Thyroid gland (tissue), 4 donors: Measurements from ENCODE around the gene RCOR2. TPM values are rescaled to one million over a fixed set of nuclear protein-coding genes. Genes with fewer than 3 reads are reported as not detected.

Experiments used
- DNase-seq, 2 donors: peaks; one replicate each; pipeline ENCODE4 v3.0.0-alpha.2; 2019
- H3K27ac ChIP-seq, 3 donors: fragments of 200-600 bp; sonication (generic); 1 replicate in 2 of 3; 2 replicates in 1 of 3; pipeline ENCODE4 v1.5.1; 2016 to 2019; ENCODE audit warnings: mild to moderate bottlenecking in 1 of 3, moderate library complexity in 1 of 3
- H3K27me3 ChIP-seq: fragments of 200-600 bp; sonication (generic); one replicate; pipeline ENCODE4 v1.5.1; 2019
- H3K36me3 ChIP-seq, 2 donors: fragments of 200-600 bp; sonication (generic); one replicate each; pipeline ENCODE4 v1.5.1; 2016 to 2019
- H3K4me1 ChIP-seq, 2 donors: fragments of 200-600 bp; sonication (generic); one replicate each; pipeline ENCODE4 v1.5.1; 2017 to 2019
- H3K4me3 ChIP-seq, 3 donors: fragments of 200-600 bp; sonication (generic); replicated peaks in 1 of 3; 1 replicate in 2 of 3; 2 replicates in 1 of 3; pipeline ENCODE4 v1.5.1; 2016; ENCODE audit warnings: mild to moderate bottlenecking in 1 of 3
- H3K9me3 ChIP-seq: fragments of 200-600 bp; sonication (generic); one replicate; pipeline ENCODE4 v1.5.1; 2017
- CTCF ChIP-seq, 6 experiments: fragments of 200-600 bp in 3 of 6; fragments of 450-650 bp in 3 of 6; sonication (generic) in 3 of 6; IDR thresholded peaks; one replicate each; pipeline ENCODE4 v1.5.1; 2016 to 2019; ENCODE audit warnings: antibody characterized with exemption in 6 of 6, mild to moderate bottlenecking in 2 of 6, inconsistent platforms in 1 of 6, moderate library complexity in 1 of 6
- POLR2A ChIP-seq, 2 donors: fragments of 450-650 bp; IDR thresholded peaks; one replicate each; pipeline ENCODE4 v1.6.1; 2017; ENCODE audit warnings: antibody characterized with exemption in 2 of 2, mild to moderate bottlenecking in 2 of 2, moderate library complexity in 1 of 2
- WGBS, 2 donors: methylation state at CpG; one replicate each; pipeline ENCODE4 v1.1.5; 2017; 5-methylcytosine and 5-hydroxymethylcytosine counted together
- intact Hi-C: fragments of 100-400 bp; cut with DNase I; formaldehyde crosslinking; loops from one replicate; pipeline ENCODE4 v1.15.1; 2023
- total RNA-seq, 4 donors: library from RNA; depleted of rRNA; stranded (reverse); fragments of >200 nt; gene quantifications; one replicate each; pipeline ENCODE4 v1.2.3, GENCODE V29; 2016

RCOR2 gene
- total RNA-seq, 4 donors from 2014 or later = 0.24 TPM; not detected in 3

GRCh38 chr11:63952570-63952969, 35.6 kb upstream of the RCOR2 start:
- H3K4me3 ChIP-seq = no peak overlapping the region
- no peaks in the 10 kb centered on the region for H3K9me3 ChIP-seq
- DNase-seq = no peak
- no peaks in the 10 kb centered on the region for H3K4me1 ChIP-seq
- no peaks in the 10 kb centered on the region for H3K27me3 ChIP-seq
- H3K27ac ChIP-seq = no peak overlapping the region
- TF ChIP-seq CTCF (IDR thresholded peaks at IDR 0.05) (no peak), POLR2A (IDR thresholded peaks at IDR 0.05) (no peak)
- peaks cover 25 to 33% of the 10 kb centered on the region in 2 donors for H3K36me3 ChIP-seq
- WGBS, 2 donors = 96 to 100% methylated on average over 4 of the region's 4 CpGs
- intact Hi-C loops = no loop called here

DNA sequence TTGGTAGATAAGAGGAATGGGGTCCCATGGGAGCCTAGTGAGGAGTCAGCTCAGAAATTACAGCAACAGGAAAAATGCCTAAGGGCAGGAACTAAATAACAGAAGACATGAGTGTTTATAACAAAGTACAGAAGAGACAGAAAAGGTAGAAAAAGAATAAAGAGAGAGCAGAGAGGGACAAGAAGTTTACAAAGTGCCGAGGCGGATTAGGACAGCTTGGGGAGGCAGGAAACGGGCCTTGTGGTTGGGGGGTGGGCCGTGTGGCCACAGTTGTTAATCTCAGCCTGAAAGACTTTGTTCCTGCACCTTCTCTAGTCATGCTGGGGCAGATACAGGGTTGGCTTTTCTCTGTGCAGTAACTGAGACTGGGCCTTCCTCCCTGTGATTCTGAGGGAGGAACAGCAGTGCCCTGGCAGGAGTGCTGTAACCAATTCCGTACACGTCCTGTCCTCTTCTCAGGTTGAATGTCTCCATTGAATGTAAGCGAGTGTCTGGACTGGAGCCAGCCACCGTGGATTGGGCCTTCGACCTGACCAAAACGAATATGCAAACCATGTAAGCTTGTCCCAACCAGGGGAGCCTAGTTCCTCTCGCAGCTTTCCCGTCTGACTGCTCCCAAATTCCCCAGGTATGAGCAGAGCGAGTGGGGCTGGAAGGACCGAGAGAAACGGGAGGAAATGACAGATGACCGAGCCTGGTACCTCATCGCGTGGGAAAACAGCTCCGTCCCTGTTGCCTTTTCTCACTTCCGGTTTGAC, 35.0 kb upstream of the RCOR2 start:
- TF ChIP-seq POLR2A (IDR thresholded peaks at IDR 0.05) (no peak), CTCF (IDR thresholded peaks at IDR 0.05) (no peak)
- Histone ChIP-seq H3K27me3 (no peaks in the 10 kb centered on the region), H3K4me1 (no peaks in the 10 kb centered on the region), H3K36me3 (peaks cover 25 to 33% of the 10 kb centered on the region in 2 donors), H3K9me3 (no peaks in the 10 kb centered on the region), H3K27ac (no peak overlapping the region), H3K4me3 (no peak overlapping the region)
- no peak for DNase-seq
- WGBS, 2 donors = 80 to 86% methylated on average over 20 of the region's 20 CpGs
- intact Hi-C loops = no loop called here

- no peak overlapping the region for H3K4me3 ChIP-seq
- 28 to 39% methylated on average over 13 to 14 of the region's 14 CpGs for WGBS, 2 donors
- TF ChIP-seq CTCF (IDR thresholded peaks at IDR 0.05) (peak; percentile 39 to 97 (median 85)), POLR2A (IDR thresholded peaks at IDR 0.05) (no peak)
- peak; percentile 87 to 89 for DNase-seq
- intact Hi-C loops = loop anchor here (2.0 kb wide), 1 partner anchor 109 kb away; no protein-coding TSS in a partner anchor
- H3K36me3 ChIP-seq = peaks cover 0 to 6% of the 10 kb centered on the region in 2 donors
- peaks cover 10% of the 10 kb centered on the region in 2 donors for H3K4me1 ChIP-seq
- peak overlapping the region; percentile 27 to 48 (median 28) for H3K27ac ChIP-seq
- H3K27me3 ChIP-seq = no peaks in the 10 kb centered on the region
- H3K9me3 ChIP-seq = no peaks in the 10 kb centered on the region
Measured at GRCh38 chr11:63945477-63946163, 28.7 kb upstream of the RCOR2 start.

GRCh38 chr11:63944987-63945386, 28.0 kb upstream of the RCOR2 start:
- Histone ChIP-seq H3K27ac (peak overlapping the region; percentile 27 to 48 (median 28)), H3K4me1 (peaks cover 13% of the 10 kb centered on the region in 2 donors), H3K27me3 (no peaks in the 10 kb centered on the region), H3K9me3 (no peaks in the 10 kb centered on the region), H3K36me3 (peaks cover 0 to 6% of the 10 kb centered on the region in 2 donors), H3K4me3 (no peak overlapping the region)
- DNase-seq = peak; percentile 23 to 24
- TF ChIP-seq POLR2A (IDR thresholded peaks at IDR 0.05) (no peak), CTCF (IDR thresholded peaks at IDR 0.05) (no peak)
- 53 to 60% methylated on average over 7 to 8 of the region's 8 CpGs for WGBS, 2 donors
- intact Hi-C loops = loop anchor here (2.0 to 5.0 kb wide), 2 partner anchors 108 to 178 kb away; partner anchors contain the start of gene ZFTA
